Testis (tissue), 2 donors: ENCODE measurements around the gene ABCA4.

Source experiments
- POLR2A ChIP-seq: fragments of 450-650 bp; IDR thresholded peaks from one replicate; pipeline ENCODE4 v1.6.1; 2017; ENCODE audit warnings: antibody characterized with exemption, mild to moderate bottlenecking, moderate library complexity
- TF ChIP-seq, protein P1 (sequence below), 3 experiments: fragments of 450-650 bp in 2 of 3; fragments of 200-600 bp in 1 of 3; sonication (generic) in 1 of 3; IDR thresholded peaks; one replicate each; pipeline ENCODE4 v1.5.1; 2016 to 2019; ENCODE audit warnings: antibody characterized with exemption in 3 of 3, mild to moderate bottlenecking in 2 of 3, moderate library complexity in 1 of 3

- TF ChIP-seq, protein P1, sequence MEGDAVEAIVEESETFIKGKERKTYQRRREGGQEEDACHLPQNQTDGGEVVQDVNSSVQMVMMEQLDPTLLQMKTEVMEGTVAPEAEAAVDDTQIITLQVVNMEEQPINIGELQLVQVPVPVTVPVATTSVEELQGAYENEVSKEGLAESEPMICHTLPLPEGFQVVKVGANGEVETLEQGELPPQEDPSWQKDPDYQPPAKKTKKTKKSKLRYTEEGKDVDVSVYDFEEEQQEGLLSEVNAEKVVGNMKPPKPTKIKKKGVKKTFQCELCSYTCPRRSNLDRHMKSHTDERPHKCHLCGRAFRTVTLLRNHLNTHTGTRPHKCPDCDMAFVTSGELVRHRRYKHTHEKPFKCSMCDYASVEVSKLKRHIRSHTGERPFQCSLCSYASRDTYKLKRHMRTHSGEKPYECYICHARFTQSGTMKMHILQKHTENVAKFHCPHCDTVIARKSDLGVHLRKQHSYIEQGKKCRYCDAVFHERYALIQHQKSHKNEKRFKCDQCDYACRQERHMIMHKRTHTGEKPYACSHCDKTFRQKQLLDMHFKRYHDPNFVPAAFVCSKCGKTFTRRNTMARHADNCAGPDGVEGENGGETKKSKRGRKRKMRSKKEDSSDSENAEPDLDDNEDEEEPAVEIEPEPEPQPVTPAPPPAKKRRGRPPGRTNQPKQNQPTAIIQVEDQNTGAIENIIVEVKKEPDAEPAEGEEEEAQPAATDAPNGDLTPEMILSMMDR (IDR thresholded peaks at IDR 0.05): no peak
- no peak for TF ChIP-seq POLR2A
These were observed 3.6 kb downstream of the ABCA4 start for GRCh38 chr1:94117259-94117851.
